ENCODE results near the gene CLEC20A. TPM values are rescaled to one million over a fixed set of nuclear protein-coding genes. Genes with fewer than 3 reads are reported as not detected.
A peak's percentile ranks its signal among the peaks of the same experiment; 100 is the strongest.
"Not testable (repeated sequence)": the region's sequence is repeated elsewhere in the genome, so short reads cannot be mapped to it uniquely, and the experiment has no call there.

CLEC20A gene
- total RNA-seq, 6 experiments from 2014 or later: not detected

GRCh38 chr1:178506177-178506576, 9.4 kb upstream of the CLEC20A start:
- DNase-seq (no peak), ATAC-seq (no peak)
- intact Hi-C loops (cut with DNase I): no loop called here
- no CpG with 5 or more reads among the region's 6 CpGs for WGBS (ENCODE audit: insufficient coverage, low coverage, low lambda C conversion rate, missing lambda C conversion rate)
- H3K27ac ChIP-seq: no peak overlapping the region
- H3K9me3 ChIP-seq: no peaks in the 10 kb centered on the region
- H3K4me1 ChIP-seq: no peaks in the 10 kb centered on the region
- no peak for TF ChIP-seq CTCF (IDR thresholded peaks at IDR 0.05)
- TF ChIP-seq POLR2A (IDR thresholded peaks at IDR 0.05): no peak
- H3K4me3 ChIP-seq: no peak overlapping the region
- H3K27me3 ChIP-seq: no peaks in the 10 kb centered on the region
- no peaks in the 10 kb centered on the region for H3K36me3 ChIP-seq

- H3K36me3 ChIP-seq: no peaks in the 10 kb centered on the region
- no peak overlapping the region for H3K27ac ChIP-seq
- no peaks in the 10 kb centered on the region for H3K9me3 ChIP-seq
- DNase-seq (no peak), ATAC-seq (peak in 1 of 4 donors; percentile 25)
- intact Hi-C loops (cut with DNase I): no loop called here
- no peak overlapping the region for H3K4me3 ChIP-seq
- WGBS (ENCODE audit: insufficient coverage, low coverage, low lambda C conversion rate, missing lambda C conversion rate): 76% methylated on average over 4 of the region's 4 CpGs
- H3K4me1 ChIP-seq: no peaks in the 10 kb centered on the region
- no peaks in the 10 kb centered on the region for H3K27me3 ChIP-seq
- TF ChIP-seq CTCF (IDR thresholded peaks at IDR 0.05): no peak
- no peak for TF ChIP-seq POLR2A (IDR thresholded peaks at IDR 0.05)
Observed at GRCh38 chr1:178504286-178504685, 7.5 kb upstream of the CLEC20A start.

GRCh38 chr1:178503849-178504248, 7.1 kb upstream of the CLEC20A start:
- 75% methylated on average over 4 of the region's 6 CpGs for WGBS (ENCODE audit: insufficient coverage, low coverage, low lambda C conversion rate, missing lambda C conversion rate)
- ATAC-seq (no peak), DNase-seq (no peak)
- intact Hi-C loops (cut with DNase I): no loop called here
- Histone ChIP-seq H3K27me3 (no peaks in the 10 kb centered on the region), H3K27ac (no peak overlapping the region), H3K4me3 (no peak overlapping the region), H3K36me3 (no peaks in the 10 kb centered on the region), H3K9me3 (no peaks in the 10 kb centered on the region), H3K4me1 (no peaks in the 10 kb centered on the region)
- TF ChIP-seq POLR2A (IDR thresholded peaks at IDR 0.05) (no peak), CTCF (IDR thresholded peaks at IDR 0.05) (no peak)

GRCh38 chr1:178503316-178503715, 6.6 kb upstream of the CLEC20A start:
- WGBS (ENCODE audit: insufficient coverage, low coverage, low lambda C conversion rate, missing lambda C conversion rate): 95% methylated on average over 6 of the region's 14 CpGs
- H3K4me3 ChIP-seq; H3K36me3 ChIP-seq; H3K27me3 ChIP-seq; H3K27ac ChIP-seq; intact Hi-C loops (cut with DNase I); DNase-seq; ATAC-seq; H3K9me3 ChIP-seq; H3K4me1 ChIP-seq: not testable (repeated sequence)

DNA sequence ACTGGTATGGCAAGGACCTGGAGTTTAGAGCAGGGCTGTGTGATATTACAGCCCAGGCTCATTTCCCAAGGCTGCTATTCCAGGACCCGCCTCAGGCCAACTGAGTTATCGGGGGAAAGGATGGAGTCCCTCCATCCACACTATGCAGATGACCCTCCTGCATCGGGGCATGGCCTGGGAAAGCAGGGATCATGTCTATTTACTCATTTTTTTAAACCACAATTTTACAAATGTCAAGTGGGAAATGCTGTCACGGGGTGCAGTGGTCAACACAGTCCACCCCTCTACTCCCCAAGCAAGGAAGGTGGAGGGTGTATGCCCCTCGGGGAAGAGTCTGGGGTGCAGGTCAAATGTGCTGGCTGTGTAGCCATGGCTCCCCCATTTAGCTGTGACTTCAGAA, 6.1 kb upstream of the CLEC20A start:
- DNase-seq (no peak), ATAC-seq (no peak)
- TF ChIP-seq CTCF (IDR thresholded peaks at IDR 0.05) (no peak), POLR2A (IDR thresholded peaks at IDR 0.05) (no peak)
- no peaks in the 10 kb centered on the region for H3K4me1 ChIP-seq
- WGBS (ENCODE audit: insufficient coverage, low coverage, low lambda C conversion rate, missing lambda C conversion rate): 72% methylated on average over 3 of the region's 5 CpGs
- H3K27me3 ChIP-seq: no peaks in the 10 kb centered on the region
- H3K27ac ChIP-seq: no peak overlapping the region
- H3K36me3 ChIP-seq: no peaks in the 10 kb centered on the region
- no peaks in the 10 kb centered on the region for H3K9me3 ChIP-seq
- H3K4me3 ChIP-seq: no peak overlapping the region
- intact Hi-C loops (cut with DNase I): no loop called here

Measured in right lobe of liver (tissue), 6 donors.